ENCODE data around the gene FBXW8. TPM values are rescaled to one million over a fixed set of nuclear protein-coding genes. Genes with fewer than 3 reads are reported as not detected.

Gene FBXW8
- total and polyA plus RNA-seq, 2 donors (not counting 1 experiment from before 2014, with no cell fraction given) = 12.1 to 23.5 TPM

GRCh38 chr12:116887244-116887643 is 23.5 kb upstream of the FBXW8 start:
- Histone ChIP-seq H3K9ac (ENCODE audit: low read length) (no peak overlapping the region), H4K20me1 (ENCODE audit: control insufficient read depth, insufficient read depth, low read length, poor library complexity, severe bottlenecking) (no peaks in the 10 kb centered on the region), H3K4me3 (ENCODE audit: control extremely low read depth in 1 of 5, extremely low read depth in 1 of 5, insufficient read depth in 1 of 5, low read depth in 2 of 5, low read length in 4 of 5) (no peak overlapping the region), H3K4me1 (ENCODE audit: control insufficient read depth in 2 of 2, insufficient read depth in 2 of 2, low read length in 2 of 2) (peaks cover 7 to 14% of the 10 kb centered on the region in 2 donors), H3K9me3 (ENCODE audit: control extremely low read depth in 1 of 3, control insufficient read depth in 2 of 3, insufficient read depth in 1 of 3, low read length in 2 of 3) (peaks cover 0 to 9% (median 4%) of the 10 kb centered on the region in 3 donors), H3K4me2 (replicated peaks; ENCODE audit: low read depth, low read length, poor library complexity, severe bottlenecking) (no peak overlapping the region), H2AFZ (ENCODE audit: insufficient read depth, low read depth, low read length, poor library complexity, severe bottlenecking) (no peak overlapping the region), H3K27me3 (replicated peaks in 1 of 4; ENCODE audit: control extremely low read depth in 1 of 4, control insufficient read depth in 3 of 4, insufficient read depth in 4 of 4, low read length in 3 of 4) (peaks cover 0 to 7% (median 2%) of the 10 kb centered on the region in 4 experiments), H3K27ac (ENCODE audit: low read length in 2 of 2) (no peak overlapping the region), H3K36me3 (replicated peaks in 1 of 2; ENCODE audit: control extremely low read depth in 1 of 2, control insufficient read depth in 1 of 2, extremely low read depth in 1 of 2, insufficient read depth in 2 of 2, low read length in 1 of 2) (no peaks in the 10 kb centered on the region), H3K79me2 (ENCODE audit: control insufficient read depth, insufficient read depth, low read length) (no peaks in the 10 kb centered on the region)
- DNase-seq = no peak
- intact Hi-C loops (cut with micrococcal nuclease) = no loop called here
- ChIA-PET CTCF (no interaction called here), POLR2A (no interaction called here)
- Mint-ChIP-seq H3K9me3 (ENCODE audit: insufficient read depth) (peaks cover 2% of the 10 kb centered on the region), H3K27ac (no peak overlapping the region), H3K27me3 (peaks cover 17% of the 10 kb centered on the region), H3K4me1 (peaks cover 16% of the 10 kb centered on the region), H3K4me3 (no peak overlapping the region)
- ATAC-seq (ENCODE audit: low read depth) = no peak
- no peak for TF ChIP-seq EZH2 (IDR thresholded peaks at IDR 0.05; ENCODE audit: borderline replicate concordance, insufficient read depth, low read depth, low read length, poor library complexity, severe bottlenecking)
- TF ChIP-seq CTCF (IDR thresholded peaks at IDR 0.05) = no peak
- no CpG with 5 or more reads among the region's 1 CpG for WGBS (ENCODE audit: insufficient coverage)

- intact Hi-C loops (cut with micrococcal nuclease) = no loop called here
- Histone ChIP-seq H3K9me3 (ENCODE audit: control extremely low read depth in 1 of 3, control insufficient read depth in 2 of 3, insufficient read depth in 1 of 3, low read length in 2 of 3) (peaks cover 0 to 9% (median 4%) of the 10 kb centered on the region in 3 donors), H3K4me1 (ENCODE audit: control insufficient read depth in 2 of 2, insufficient read depth in 2 of 2, low read length in 2 of 2) (peaks cover 3 to 11% of the 10 kb centered on the region in 2 donors), H3K27ac (ENCODE audit: low read length in 2 of 2) (no peak overlapping the region), H3K36me3 (replicated peaks in 1 of 2; ENCODE audit: control extremely low read depth in 1 of 2, control insufficient read depth in 1 of 2, extremely low read depth in 1 of 2, insufficient read depth in 2 of 2, low read length in 1 of 2) (no peaks in the 10 kb centered on the region), H3K4me3 (ENCODE audit: control extremely low read depth in 1 of 5, extremely low read depth in 1 of 5, insufficient read depth in 1 of 5, low read depth in 2 of 5, low read length in 4 of 5) (no peak overlapping the region), H4K20me1 (ENCODE audit: control insufficient read depth, insufficient read depth, low read length, poor library complexity, severe bottlenecking) (no peaks in the 10 kb centered on the region), H3K27me3 (replicated peaks in 1 of 4; ENCODE audit: control extremely low read depth in 1 of 4, control insufficient read depth in 3 of 4, insufficient read depth in 4 of 4, low read length in 3 of 4) (peaks cover 0 to 4% (median 2%) of the 10 kb centered on the region in 4 experiments), H3K79me2 (ENCODE audit: control insufficient read depth, insufficient read depth, low read length) (no peaks in the 10 kb centered on the region), H2AFZ (ENCODE audit: insufficient read depth, low read depth, low read length, poor library complexity, severe bottlenecking) (no peak overlapping the region), H3K4me2 (replicated peaks; ENCODE audit: low read depth, low read length, poor library complexity, severe bottlenecking) (no peak overlapping the region), H3K9ac (ENCODE audit: low read length) (no peak overlapping the region)
- no peak for DNase-seq
- no peak overlapping the region for H3K27ac Mint-ChIP-seq
- peaks cover 11% of the 10 kb centered on the region for H3K27me3 Mint-ChIP-seq
- H3K4me3 Mint-ChIP-seq = no peak overlapping the region
- WGBS (ENCODE audit: insufficient coverage) = 100% methylated on average over 2 of the region's 6 CpGs
- ATAC-seq (ENCODE audit: low read depth) = no peak
- H3K4me1 Mint-ChIP-seq = peaks cover 11% of the 10 kb centered on the region
- ChIA-PET POLR2A (no interaction called here), CTCF (no interaction called here)
- H3K9me3 Mint-ChIP-seq (ENCODE audit: insufficient read depth) = peaks cover 2% of the 10 kb centered on the region
- no peak for TF ChIP-seq CTCF (IDR thresholded peaks at IDR 0.05)
- no peak for TF ChIP-seq EZH2 (IDR thresholded peaks at IDR 0.05; ENCODE audit: borderline replicate concordance, insufficient read depth, low read depth, low read length, poor library complexity, severe bottlenecking)
These were observed 22.9 kb upstream of the FBXW8 start for GRCh38 chr12:116887897-116888296.
